Natural killer cell (primary cell): ENCODE measurements around the gene ZNF331. TPM values are rescaled to one million over a fixed set of nuclear protein-coding genes. Genes with fewer than 3 reads are reported as not detected.

ENCODE experiments used
- ATAC-seq, 3 donors: fragments of 150-1000 bp in 2 of 3; fragments of 200-7000 bp in 1 of 3; cut with Tn5 transposase; 1 replicate in 1 of 3; 2 replicates in 2 of 3; pipeline ENCODE4 v1.10.0; 2021; ENCODE audit warnings: mild to moderate bottlenecking in 2 of 3, moderate library complexity in 2 of 3
- DNase-seq, 2 donors: peaks; one replicate each; pipeline versions ENCODE4 v3.0.0 to v3.0.0-alpha.2; 2013 to 2021; ENCODE audit warnings: mixed read lengths in 1 of 2
- H3K27ac ChIP-seq: one replicate; pipeline ENCODE4 v1.5.1; 2013; ENCODE audit warnings: mild to moderate bottlenecking, low read length
- H3K27me3 ChIP-seq: one replicate; pipeline ENCODE4 v1.6.1; 2013; ENCODE audit warnings: low read length; ENCODE audit not compliant: control insufficient read depth, insufficient read depth
- H3K36me3 ChIP-seq: one replicate; pipeline ENCODE4 v1.6.1; 2013; ENCODE audit warnings: low read length; ENCODE audit not compliant: control insufficient read depth, insufficient read depth
- H3K4me1 ChIP-seq: one replicate; pipeline ENCODE4 v1.6.1; 2013; ENCODE audit warnings: low read length; ENCODE audit not compliant: control insufficient read depth, insufficient read depth
- H3K4me3 ChIP-seq: one replicate; pipeline ENCODE4 v1.5.1; 2013; ENCODE audit warnings: low read length
- H3K9me3 ChIP-seq: one replicate; pipeline ENCODE4 v1.6.1; 2013; ENCODE audit warnings: low read length; ENCODE audit not compliant: control insufficient read depth, insufficient read depth
- H3K27ac Mint-ChIP-seq, 2 donors: one replicate each; pipeline ENCODE4 v1.8.0; 2022; ENCODE audit warnings: mild to moderate bottlenecking in 2 of 2, mixed read lengths in 2 of 2, moderate library complexity in 1 of 2
- H3K27me3 Mint-ChIP-seq, 2 donors: one replicate each; pipeline ENCODE4 v1.8.0; 2022; ENCODE audit warnings: low read depth in 2 of 2, mixed read lengths in 2 of 2
- H3K36me3 Mint-ChIP-seq: one replicate; pipeline ENCODE4 v1.8.0; 2022; ENCODE audit warnings: mixed read lengths
- H3K4me1 Mint-ChIP-seq, 2 donors: one replicate each; pipeline ENCODE4 v1.8.0; 2022; ENCODE audit warnings: mixed read lengths in 2 of 2
- H3K4me3 Mint-ChIP-seq: one replicate; pipeline ENCODE4 v1.8.0; 2022; ENCODE audit warnings: mild to moderate bottlenecking, moderate library complexity, mixed read lengths
- H3K9me3 Mint-ChIP-seq, 2 donors: one replicate each; pipeline ENCODE4 v1.8.0; 2022; ENCODE audit warnings: mixed read lengths in 2 of 2
- CTCF ChIP-seq: fragments of 200-600 bp; IDR thresholded peaks from one replicate; pipeline ENCODE4 v1.8.0; 2022; ENCODE audit warnings: antibody characterized with exemption
- WGBS: methylation state at CpG from one replicate; pipeline ENCODE4 v1.1.7; 2013; ENCODE audit warnings: missing lambda C conversion rate; ENCODE audit not compliant: insufficient coverage; 5-methylcytosine and 5-hydroxymethylcytosine counted together
- intact Hi-C: fragments of 100-400 bp; cut with micrococcal nuclease; formaldehyde crosslinking; loops from one replicate; pipeline ENCODE4 v1.14.2; 2022
- total RNA-seq, 4 donors: library from RNA; stranded (reverse); fragments of 120-200 nt in 1 of 4; gene quantifications; one replicate each; pipeline versions ENCODE4 v1.2.3 to v1.2.4, GENCODE V29; 2013 to 2022

The ZNF331 gene
- total RNA-seq, 3 donors from 2014 or later (not counting 1 experiment from before 2014, with no cell fraction given) = 153 to 245 (median 204) TPM

GRCh38 chr19:53576941-53577653 is 39.2 kb downstream of the ZNF331 start:
- no peak for DNase-seq

GRCh38 chr19:53577968-53578367 is 40.0 kb downstream of the ZNF331 start:
- Mint-ChIP-seq H3K27ac (peak overlapping the region in 1 of 2 donors; percentile 51), H3K9me3 (peaks cover 4 to 24% of the 10 kb centered on the region in 2 donors), H3K4me3 (no peak overlapping the region), H3K36me3 (peaks cover 25% of the 10 kb centered on the region), H3K27me3 (no peaks in the 10 kb centered on the region), H3K4me1 (no peaks in the 10 kb centered on the region)
- intact Hi-C loops = no loop called here
- peaks cover 52% of the 10 kb centered on the region for H3K9me3 ChIP-seq
- H3K4me3 ChIP-seq = no peak overlapping the region
- no peaks in the 10 kb centered on the region for H3K27me3 ChIP-seq
- peaks cover 26% of the 10 kb centered on the region for H3K36me3 ChIP-seq
- H3K4me1 ChIP-seq = no peaks in the 10 kb centered on the region
- WGBS = 98% methylated on average over 12 of the region's 12 CpGs
- no peak for DNase-seq
- TF ChIP-seq CTCF = no peak
- no peak for ATAC-seq
- no peak overlapping the region for H3K27ac ChIP-seq

More at GRCh38 chr19:53576941-53577653, 39.2 kb downstream of the ZNF331 start:
- Histone ChIP-seq H3K27me3 (no peaks in the 10 kb centered on the region), H3K27ac (no peak overlapping the region), H3K36me3 (peaks cover 30% of the 10 kb centered on the region), H3K9me3 (peaks cover 47% of the 10 kb centered on the region), H3K4me1 (no peaks in the 10 kb centered on the region), H3K4me3 (no peak overlapping the region)
- no peak for ATAC-seq
- peak overlapping the region in 1 of 2 donors; percentile 33 for H3K27ac Mint-ChIP-seq
- H3K27me3 Mint-ChIP-seq = no peaks in the 10 kb centered on the region
- peaks cover 26% of the 10 kb centered on the region for H3K36me3 Mint-ChIP-seq
- H3K4me3 Mint-ChIP-seq = no peak overlapping the region
- no peaks in the 10 kb centered on the region for H3K4me1 Mint-ChIP-seq
- intact Hi-C loops = no loop called here
- 97% methylated on average over 18 of the region's 20 CpGs for WGBS
- peaks cover 4 to 24% of the 10 kb centered on the region in 2 donors for H3K9me3 Mint-ChIP-seq
- no peak for TF ChIP-seq CTCF

- H3K9me3 ChIP-seq = peaks cover 50% of the 10 kb centered on the region
- no peak overlapping the region for H3K4me3 Mint-ChIP-seq
- H3K9me3 Mint-ChIP-seq = peaks cover 4 to 24% of the 10 kb centered on the region in 2 donors
Observed at GRCh38 chr19:53579518-53579917, 41.6 kb downstream of the ZNF331 start.

More at GRCh38 chr19:53579518-53579917, 41.6 kb downstream of the ZNF331 start:
- H3K4me1 ChIP-seq = no peaks in the 10 kb centered on the region
- Mint-ChIP-seq H3K36me3 (peaks cover 25% of the 10 kb centered on the region), H3K27ac (peak overlapping the region in 1 of 2 donors; percentile 43), H3K4me1 (no peaks in the 10 kb centered on the region), H3K27me3 (no peaks in the 10 kb centered on the region)
- H3K27ac ChIP-seq = no peak overlapping the region
- ATAC-seq (no peak), DNase-seq (no peak)
- WGBS = 100% methylated on average over 2 of the region's 2 CpGs
- peaks cover 21% of the 10 kb centered on the region for H3K36me3 ChIP-seq
- H3K4me3 ChIP-seq = no peak overlapping the region
- H3K27me3 ChIP-seq = no peaks in the 10 kb centered on the region
- TF ChIP-seq CTCF = no peak
- intact Hi-C loops = no loop called here
